NB4 (cell line): Measurements from ENCODE around the gene BAHCC1.

Source experiments
- MYC ChIP-seq: IDR thresholded peaks from 2 replicates; pipeline ENCODE4 v1.6.1; 2011; ENCODE audit warnings: low read depth, low read length
- POLR2A ChIP-seq: IDR thresholded peaks from 2 replicates; pipeline ENCODE4 v1.6.1; 2011; ENCODE audit warnings: mild to moderate bottlenecking; ENCODE audit not compliant: insufficient read length; ENCODE audit errors: extremely low read depth
- TF ChIP-seq, protein P1 (sequence below): IDR thresholded peaks from one replicate; pipeline ENCODE4 v1.5.1; 2012; ENCODE audit warnings: low read depth, low read length

DNA sequence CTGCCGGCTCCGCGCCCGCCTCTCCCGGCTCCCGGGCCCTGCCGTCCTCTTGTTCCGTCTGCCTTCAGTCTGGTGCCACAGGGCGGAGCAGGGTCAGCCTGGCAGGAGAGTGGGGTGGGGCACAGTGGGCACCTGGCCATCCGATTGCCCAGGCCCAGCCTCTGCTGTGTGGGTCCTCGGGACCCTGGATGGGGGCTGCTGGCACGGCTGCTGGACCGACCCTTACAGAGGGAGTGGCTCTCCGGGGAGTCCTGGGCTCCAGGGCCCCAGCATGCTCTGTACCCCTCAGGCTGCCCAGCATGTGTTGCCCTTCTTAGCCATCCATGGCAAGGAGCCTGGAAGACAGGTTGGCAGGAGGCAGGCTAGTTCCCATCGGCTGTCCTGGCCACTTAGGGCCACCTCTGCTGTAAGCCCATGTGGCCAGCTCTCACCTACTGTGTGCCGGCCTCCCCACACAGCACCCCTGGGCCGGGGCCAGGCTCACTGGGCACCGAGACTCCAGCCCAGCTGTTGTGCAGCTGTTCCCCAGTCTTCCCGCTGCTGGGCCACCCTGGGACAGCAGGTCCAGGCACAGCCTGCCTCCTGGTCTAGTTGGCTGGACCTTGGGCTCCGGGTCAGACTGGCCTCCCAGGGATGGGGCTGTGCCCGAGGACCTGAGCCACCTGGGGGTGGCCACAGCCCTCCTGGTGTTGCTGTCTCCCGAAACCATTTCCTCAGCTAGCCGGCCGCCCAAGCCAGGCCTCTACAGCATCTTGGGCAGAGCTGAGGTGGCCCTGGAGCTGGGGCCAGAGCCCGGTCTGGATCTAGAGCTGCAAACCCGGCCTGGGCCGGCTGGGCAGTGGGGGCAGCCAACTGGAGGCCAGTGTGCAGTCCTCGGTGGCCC, 24.9 kb downstream of the BAHCC1 start:
- TF ChIP-seq, protein P1, sequence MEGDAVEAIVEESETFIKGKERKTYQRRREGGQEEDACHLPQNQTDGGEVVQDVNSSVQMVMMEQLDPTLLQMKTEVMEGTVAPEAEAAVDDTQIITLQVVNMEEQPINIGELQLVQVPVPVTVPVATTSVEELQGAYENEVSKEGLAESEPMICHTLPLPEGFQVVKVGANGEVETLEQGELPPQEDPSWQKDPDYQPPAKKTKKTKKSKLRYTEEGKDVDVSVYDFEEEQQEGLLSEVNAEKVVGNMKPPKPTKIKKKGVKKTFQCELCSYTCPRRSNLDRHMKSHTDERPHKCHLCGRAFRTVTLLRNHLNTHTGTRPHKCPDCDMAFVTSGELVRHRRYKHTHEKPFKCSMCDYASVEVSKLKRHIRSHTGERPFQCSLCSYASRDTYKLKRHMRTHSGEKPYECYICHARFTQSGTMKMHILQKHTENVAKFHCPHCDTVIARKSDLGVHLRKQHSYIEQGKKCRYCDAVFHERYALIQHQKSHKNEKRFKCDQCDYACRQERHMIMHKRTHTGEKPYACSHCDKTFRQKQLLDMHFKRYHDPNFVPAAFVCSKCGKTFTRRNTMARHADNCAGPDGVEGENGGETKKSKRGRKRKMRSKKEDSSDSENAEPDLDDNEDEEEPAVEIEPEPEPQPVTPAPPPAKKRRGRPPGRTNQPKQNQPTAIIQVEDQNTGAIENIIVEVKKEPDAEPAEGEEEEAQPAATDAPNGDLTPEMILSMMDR = no peak
- TF ChIP-seq POLR2A = no peak
- TF ChIP-seq MYC = no peak
